HEK293 (cell line): ENCODE data around the gene FAM124B.

ENCODE experiments used
- CTCF ChIA-PET: fragments of 350-600 bp; formaldehyde crosslinking; extraction: SDS; loops from one replicate; lab custom pipeline; 2021; ENCODE audit warnings: antibody characterized with exemption; lab: Yijun Ruan, JAX
- POLR2A ChIA-PET: fragments of 300-600 bp; formaldehyde crosslinking; extraction: SDS; loops from one replicate; lab custom pipeline; 2020; ENCODE audit warnings: antibody characterized with exemption, inconsistent platforms; lab: Yijun Ruan, JAX
- H3K27ac ChIP-seq: fragments of 200-500 bp; sonication (Bioruptor generic); 2 replicates; pipeline ENCODE4 v1.5.1; 2014; ENCODE audit warnings: low read depth, low read length, control low read depth, inconsistent platforms; ENCODE audit errors: extremely low read depth
- H3K36me3 ChIP-seq, 2 experiments: fragments of 200-500 bp in 1 of 2; sonication (Bioruptor generic) in 1 of 2; 1 replicate in 1 of 2; 2 replicates in 1 of 2; pipeline ENCODE4 v1.5.1; 2014 to 2017; ENCODE audit warnings: inconsistent platforms in 2 of 2, low read length in 2 of 2; ENCODE audit not compliant: control insufficient read depth in 2 of 2, insufficient read depth in 1 of 2
- H3K4me1 ChIP-seq: fragments of 200-500 bp; sonication (Bioruptor generic); 2 replicates; pipeline ENCODE4 v1.5.1; 2014; ENCODE audit warnings: mild to moderate bottlenecking, low read length, inconsistent platforms; ENCODE audit not compliant: control insufficient read depth, insufficient read depth
- H3K4me3 ChIP-seq: 2 replicates; pipeline ENCODE4 v1.5.1; 2011; ENCODE audit warnings: low read depth, mild to moderate bottlenecking, control low read depth, low read length, moderate library complexity
- H3K9me3 ChIP-seq: fragments of 200-500 bp; sonication (Bioruptor generic); 2 replicates; pipeline ENCODE4 v1.5.1; 2014; ENCODE audit warnings: low read depth, low read length, inconsistent platforms; ENCODE audit not compliant: control insufficient read depth, insufficient read depth
- FEZF1 ChIP-seq: fragments of 450-650 bp; formaldehyde crosslinking; IDR thresholded peaks from 2 replicates; pipeline ENCODE4 v1.5.1; 2016; ENCODE audit warnings: missing biosample characterization, missing genetic modification characterization
- GLIS1 ChIP-seq: fragments of 450-650 bp; formaldehyde crosslinking; IDR thresholded peaks from 2 replicates; pipeline ENCODE4 v1.5.1; 2016; ENCODE audit warnings: missing biosample characterization, missing genetic modification characterization
- IKZF3 ChIP-seq: fragments of 450-650 bp; IDR thresholded peaks from 2 replicates; pipeline ENCODE4 v1.5.0; 2018; ENCODE audit warnings: missing biosample characterization, mild to moderate bottlenecking, missing genetic modification characterization, moderate library complexity
- MEIS1 ChIP-seq: sonication (generic); formaldehyde crosslinking; IDR thresholded peaks from 2 replicates; pipeline ENCODE4 v1.8.1; 2022; ENCODE audit warnings: missing genetic modification reagents, mild to moderate bottlenecking, borderline replicate concordance
- PBX3 ChIP-seq: sonication (generic); formaldehyde crosslinking; IDR thresholded peaks from 2 replicates; pipeline ENCODE4 v1.8.1; 2022; ENCODE audit warnings: mild to moderate bottlenecking, moderate library complexity, missing genetic modification reagents
- RBAK ChIP-seq: fragments of 450-650 bp; formaldehyde crosslinking; IDR thresholded peaks from 2 replicates; pipeline ENCODE4 v1.5.1; 2016; ENCODE audit warnings: missing biosample characterization, missing genetic modification characterization
- ZBTB6 ChIP-seq: fragments of 450-650 bp; formaldehyde crosslinking; IDR thresholded peaks from 2 replicates; pipeline ENCODE4 v1.5.1; 2017; ENCODE audit warnings: missing biosample characterization, missing genetic modification characterization
- ZFP3 ChIP-seq: fragments of 450-650 bp; formaldehyde crosslinking; IDR thresholded peaks from 2 replicates; pipeline ENCODE4 v1.5.1; 2016; ENCODE audit warnings: low read depth, missing biosample characterization, missing genetic modification characterization
- ZNF121 ChIP-seq: fragments of 450-650 bp; formaldehyde crosslinking; IDR thresholded peaks from 2 replicates; pipeline ENCODE4 v1.5.1; 2016; ENCODE audit warnings: missing biosample characterization, missing genetic modification characterization
- ZNF169 ChIP-seq: fragments of 450-650 bp; formaldehyde crosslinking; IDR thresholded peaks from 2 replicates; pipeline ENCODE4 v1.5.1; 2016; ENCODE audit warnings: missing biosample characterization, missing genetic modification characterization
- ZNF19 ChIP-seq: fragments of 450-650 bp; formaldehyde crosslinking; IDR thresholded peaks from 2 replicates; pipeline ENCODE4; 2016; ENCODE audit warnings: missing biosample characterization, missing genetic modification characterization, low read depth
- ZNF24 ChIP-seq: fragments of 450-650 bp; formaldehyde crosslinking; IDR thresholded peaks from 2 replicates; pipeline ENCODE4 v1.5.1; 2016; ENCODE audit warnings: missing biosample characterization, missing genetic modification characterization
- ZNF324 ChIP-seq: fragments of 450-650 bp; formaldehyde crosslinking; IDR thresholded peaks from 2 replicates; pipeline ENCODE4 v1.5.1; 2016; ENCODE audit warnings: missing biosample characterization, missing genetic modification characterization
- ZNF488 ChIP-seq: fragments of 450-650 bp; formaldehyde crosslinking; IDR thresholded peaks from 2 replicates; pipeline ENCODE4 v1.5.1; 2016; ENCODE audit warnings: missing biosample characterization, missing genetic modification characterization
- ZNF510 ChIP-seq: fragments of 450-650 bp; formaldehyde crosslinking; IDR thresholded peaks from 2 replicates; pipeline ENCODE4 v1.5.1; 2018; ENCODE audit warnings: mild to moderate bottlenecking, missing genetic modification characterization, missing biosample characterization; ENCODE audit not compliant: insufficient replicate concordance
- ZNF544 ChIP-seq: fragments of 450-650 bp; formaldehyde crosslinking; IDR thresholded peaks from 2 replicates; pipeline ENCODE4 v1.5.0; 2017; ENCODE audit warnings: missing biosample characterization, missing genetic modification characterization
- ZNF747 ChIP-seq: fragments of 450-650 bp; formaldehyde crosslinking; IDR thresholded peaks from 2 replicates; pipeline ENCODE4 v1.5.1; 2016; ENCODE audit warnings: missing biosample characterization, missing genetic modification characterization
- ZNF76 ChIP-seq: fragments of 450-650 bp; formaldehyde crosslinking; IDR thresholded peaks from 2 replicates; pipeline ENCODE4; 2016; ENCODE audit warnings: low read depth, missing biosample characterization, missing genetic modification characterization, borderline replicate concordance
- ZSCAN4 ChIP-seq: fragments of 450-650 bp; formaldehyde crosslinking; IDR thresholded peaks from 2 replicates; pipeline ENCODE4 v1.5.1; 2017; ENCODE audit warnings: missing biosample characterization, missing genetic modification characterization
- ZXDB ChIP-seq: fragments of 450-650 bp; formaldehyde crosslinking; IDR thresholded peaks from 2 replicates; pipeline ENCODE4 v1.5.1; 2016; ENCODE audit warnings: missing biosample characterization, missing genetic modification characterization

The FAM124B gene

GRCh38 chr2:224378701-224379097 is 23.2 kb downstream of the FAM124B start:
- H3K9me3 ChIP-seq, result no peaks in the 10 kb centered on the region
- H3K4me3 ChIP-seq, result no peak overlapping the region
- TF ChIP-seq IKZF3 (tag by site-specific recombination) (no peak), ZNF76 (tag by site-specific recombination) (no peak), ZSCAN4 (tag by site-specific recombination) (no peak), ZNF747 (tag by site-specific recombination) (no peak), ZNF19 (tag by site-specific recombination) (no peak), GLIS1 (tag by site-specific recombination) (no peak), ZNF169 (tag by site-specific recombination) (no peak), ZFP3 (tag by site-specific recombination) (no peak), RBAK (tag by site-specific recombination) (no peak), MEIS1 (CRISPR knock-in tag) (no peak)
- H3K27ac ChIP-seq, result no peak overlapping the region
- ChIA-PET POLR2A (no interaction called here), CTCF (no interaction called here)
- no peaks in the 10 kb centered on the region for H3K4me1 ChIP-seq
- peaks cover 0 to 7% of the 10 kb centered on the region in 2 experiments; a peak in 1 of 3 replicates for H3K36me3 ChIP-seq

- peaks cover 0 to 7% of the 10 kb centered on the region in 2 experiments; a peak in 1 of 3 replicates for H3K36me3 ChIP-seq
- H3K4me1 ChIP-seq, result no peaks in the 10 kb centered on the region
- CTCF ChIA-PET, result interaction anchor here (0.5 to 0.9 kb wide), 4 partner anchors 9 to 624 kb away, joined by 3 to 5 read pairs (median 4); no protein-coding TSS in a partner anchor
- TF ChIP-seq ZXDB (tag by site-specific recombination) (no peak), PBX3 (CRISPR knock-in tag) (no peak), ZNF121 (tag by site-specific recombination) (no peak), ZNF544 (tag by site-specific recombination) (no peak), ZNF488 (tag by site-specific recombination) (no peak), ZNF24 (tag by site-specific recombination) (no peak), FEZF1 (tag by site-specific recombination) (no peak), ZSCAN4 (tag by site-specific recombination) (no peak), ZNF324 (tag by site-specific recombination) (no peak), ZBTB6 (no peak), ZNF510 (tag by site-specific recombination) (no peak)
- TF ChIP-seq, all 188 proteins: peak for 0
- Histone ChIP-seq H3K27ac (no peak overlapping the region), H3K9me3 (no peaks in the 10 kb centered on the region), H3K4me3 (no peak overlapping the region)
- POLR2A ChIA-PET, result no interaction called here
Observed at GRCh38 chr2:224377751-224378700, 23.9 kb downstream of the FAM124B start.
